ENCODE data around the gene ARHGAP15.

Gene ARHGAP15

GRCh38 chr2:143356736-143357446 lies 227.7 kb downstream of the ARHGAP15 start:
- H3K27ac ChIP-seq: no peak overlapping the region
- TF ChIP-seq CTCF (conservative IDR thresholded peaks at IDR 0.05): no peak

- H3K27ac ChIP-seq: no peak overlapping the region
- no peak for TF ChIP-seq CTCF (conservative IDR thresholded peaks at IDR 0.05)
Measured at GRCh38 chr2:143357966-143358365, 228.7 kb downstream of the ARHGAP15 start.

- no peak overlapping the region for H3K27ac ChIP-seq
- TF ChIP-seq CTCF (conservative IDR thresholded peaks at IDR 0.05): no peak
Measured at GRCh38 chr2:143361346-143361745, 232.1 kb downstream of the ARHGAP15 start.

- no peak overlapping the region for H3K27ac ChIP-seq
- TF ChIP-seq CTCF (conservative IDR thresholded peaks at IDR 0.05): no peak
Measured at GRCh38 chr2:143371616-143372015, 242.4 kb downstream of the ARHGAP15 start.

- H3K27ac ChIP-seq: no peak overlapping the region
- TF ChIP-seq CTCF (conservative IDR thresholded peaks at IDR 0.05): no peak
Measured at GRCh38 chr2:143375384-143375880, 246.2 kb downstream of the ARHGAP15 start.

- no peak overlapping the region for H3K27ac ChIP-seq
- TF ChIP-seq CTCF (conservative IDR thresholded peaks at IDR 0.05): no peak
Measured at GRCh38 chr2:143378996-143379395, 249.8 kb downstream of the ARHGAP15 start.

- no peak for TF ChIP-seq CTCF (conservative IDR thresholded peaks at IDR 0.05)
Measured at GRCh38 chr2:143379955-143380354, 250.7 kb downstream of the ARHGAP15 start.

More at GRCh38 chr2:143379955-143380354, 250.7 kb downstream of the ARHGAP15 start:
- H3K27ac ChIP-seq: no peak overlapping the region
